GM18861 (cell line): ENCODE measurements around the gene GNA12.
"Not testable (repeated sequence)": the region's sequence is repeated elsewhere in the genome, so short reads cannot be mapped to it uniquely, and the experiment has no call there.

Experiments
- ATAC-seq: cut with Tn5 transposase; IDR thresholded peaks from one replicate; pipeline ENCODE4 v1.9.1; 2021; ENCODE audit not compliant: unreplicated experiment

Gene GNA12

GRCh38 chr7:2732388-2732787, 111.7 kb downstream of the GNA12 start:
- no peak for ATAC-seq

- ATAC-seq: no peak
Observed at GRCh38 chr7:2730846-2731770, 113.0 kb downstream of the GNA12 start.

GRCh38 chr7:2729893-2730716, 114.0 kb downstream of the GNA12 start:
- ATAC-seq: no peak

GRCh38 chr7:2729031-2729892, 114.8 kb downstream of the GNA12 start:
- ATAC-seq: no peak

- no peak for ATAC-seq
Observed at GRCh38 chr7:2728316-2729030, 115.6 kb downstream of the GNA12 start.

GRCh38 chr7:2727206-2727605, 116.9 kb downstream of the GNA12 start:
- not testable (repeated sequence) for ATAC-seq

GRCh38 chr7:2726316-2727018, 117.6 kb downstream of the GNA12 start:
- ATAC-seq: no peak

- no peak for ATAC-seq
Observed at GRCh38 chr7:2725178-2726105, 118.7 kb downstream of the GNA12 start.

GRCh38 chr7:2724453-2725177, 119.5 kb downstream of the GNA12 start:
- no peak for ATAC-seq

GRCh38 chr7:2724036-2724435, 120.1 kb downstream of the GNA12 start:
- ATAC-seq: not testable (repeated sequence)

- no peak for ATAC-seq
Observed at GRCh38 chr7:2723138-2723850, 120.8 kb downstream of the GNA12 start.

GRCh38 chr7:2722591-2722990, 121.5 kb downstream of the GNA12 start:
- ATAC-seq: no peak

GRCh38 chr7:2721842-2722241, 122.3 kb downstream of the GNA12 start:
- no peak for ATAC-seq

GRCh38 chr7:2720024-2720423, 124.1 kb downstream of the GNA12 start:
- no peak for ATAC-seq

- ATAC-seq: no peak
Observed at GRCh38 chr7:2719007-2719406, 125.1 kb downstream of the GNA12 start.

GRCh38 chr7:2718296-2718965, 125.7 kb downstream of the GNA12 start:
- no peak for ATAC-seq
